HEK293T (cell line): Measurements from ENCODE around the gene SPSB3.

Experiments used
- ARNT ChIP-seq: fragments of 450-650 bp; IDR thresholded peaks from 2 replicates; pipeline ENCODE4 v1.6.1; 2017; ENCODE audit warnings: mild to moderate bottlenecking
- BHLHE40 ChIP-seq: fragments of 450-650 bp; IDR thresholded peaks from 2 replicates; pipeline ENCODE4 v1.6.1; 2016; ENCODE audit warnings: mild to moderate bottlenecking, moderate library complexity, borderline replicate concordance
- ELF4 ChIP-seq: fragments of 450-650 bp; IDR thresholded peaks from 2 replicates; pipeline ENCODE4 v1.6.1; 2017; ENCODE audit warnings: antibody characterized with exemption
- FOXA1 ChIP-seq: fragments of 450-650 bp; IDR thresholded peaks from 2 replicates; pipeline ENCODE4 v1.6.1; 2016; ENCODE audit warnings: mild to moderate bottlenecking
- FOXK2 ChIP-seq: fragments of 450-650 bp; IDR thresholded peaks from 2 replicates; pipeline ENCODE4 v1.6.1; 2016; ENCODE audit warnings: mild to moderate bottlenecking
- FOXM1 ChIP-seq: fragments of 450-650 bp; IDR thresholded peaks from 2 replicates; pipeline ENCODE4 v1.6.1; 2017; ENCODE audit warnings: mild to moderate bottlenecking, borderline replicate concordance
- L3MBTL2 ChIP-seq: fragments of 450-650 bp; conservative IDR thresholded peaks from 2 replicates; pipeline ENCODE4 v1.6.1; 2016; ENCODE audit warnings: mild to moderate bottlenecking
- LEF1 ChIP-seq: fragments of 450-650 bp; IDR thresholded peaks from 2 replicates; pipeline ENCODE4 v1.6.1; 2017; ENCODE audit warnings: mild to moderate bottlenecking, borderline replicate concordance
- NFRKB ChIP-seq: fragments of 450-650 bp; IDR thresholded peaks from 2 replicates; pipeline ENCODE4 v1.6.1; 2016; ENCODE audit warnings: mild to moderate bottlenecking, moderate library complexity
- SP1 ChIP-seq: fragments of 450-650 bp; IDR thresholded peaks from 2 replicates; pipeline ENCODE4 v1.6.1; 2017
- TARDBP ChIP-seq: fragments of 450-650 bp; IDR thresholded peaks from 2 replicates; pipeline ENCODE4 v1.6.1; 2016

DNA sequence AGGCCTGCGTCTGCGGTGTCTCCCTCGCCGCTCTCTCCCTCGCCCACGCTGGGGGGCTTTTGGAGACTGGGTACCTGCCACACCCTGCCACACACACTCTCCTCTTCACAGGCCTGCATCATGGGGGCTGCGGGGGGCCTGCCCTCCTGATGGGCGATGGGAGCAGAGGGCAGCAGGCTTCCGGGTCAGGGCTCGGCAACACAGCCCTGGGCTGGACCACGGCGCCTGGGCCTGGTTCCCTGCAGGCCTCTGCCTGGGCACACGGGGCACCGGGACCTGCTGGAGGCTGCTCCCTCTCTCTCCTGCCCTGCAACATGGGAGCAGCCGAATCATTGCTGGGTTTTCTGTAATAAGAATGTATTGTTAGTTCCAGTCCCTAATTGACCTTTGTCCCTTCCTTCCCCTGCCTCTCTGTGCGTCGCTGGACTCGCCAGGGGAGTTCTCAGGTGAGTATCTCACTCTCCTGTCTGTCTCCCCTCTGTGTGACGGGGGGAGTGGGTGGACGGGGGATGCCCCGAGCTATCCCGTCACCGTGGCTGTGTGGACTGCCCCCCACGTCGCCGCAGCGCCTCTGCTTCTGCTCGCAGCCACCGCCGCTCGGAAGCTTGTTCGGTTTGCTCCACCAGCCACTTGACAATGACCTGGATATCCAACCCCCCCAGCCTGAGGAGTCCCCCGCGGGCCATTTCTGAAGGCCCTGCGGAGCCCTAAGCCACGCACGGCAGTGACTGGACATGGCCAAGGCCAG lies 24.5 kb downstream of the SPSB3 start:
- no peak for TF ChIP-seq NFRKB
- no peak for TF ChIP-seq FOXK2
- TF ChIP-seq SP1, result no peak
- TF ChIP-seq BHLHE40, result no peak
- no peak for TF ChIP-seq FOXM1
- TF ChIP-seq LEF1, result no peak
- no peak for TF ChIP-seq ARNT
- TF ChIP-seq ELF4, result no peak
- TF ChIP-seq TARDBP, result no peak
- TF ChIP-seq L3MBTL2, result no peak
- no peak for TF ChIP-seq FOXA1
